ENCODE data around the gene SYNC.

The SYNC gene

DNA sequence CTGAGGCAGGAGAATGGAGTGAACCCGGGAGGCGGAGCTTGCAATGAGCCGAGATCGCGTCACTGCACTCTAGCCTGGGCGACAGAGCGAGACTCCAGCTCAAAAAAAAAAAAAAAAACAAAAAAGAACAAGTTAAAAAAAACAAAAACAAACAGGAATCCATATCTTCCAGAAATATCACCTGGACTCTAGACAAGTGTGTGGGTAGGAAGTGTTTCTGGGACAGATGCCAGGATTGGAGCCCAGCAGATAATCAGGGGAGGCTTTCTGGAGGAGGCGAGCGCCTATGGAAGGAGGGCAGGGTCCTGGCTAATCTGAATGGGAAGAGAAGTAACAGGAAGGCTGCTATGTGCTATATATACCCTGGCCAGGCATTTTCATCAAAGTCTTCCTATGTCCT is 43.6 kb upstream of the SYNC start:
- TF ChIP-seq, protein P1, sequence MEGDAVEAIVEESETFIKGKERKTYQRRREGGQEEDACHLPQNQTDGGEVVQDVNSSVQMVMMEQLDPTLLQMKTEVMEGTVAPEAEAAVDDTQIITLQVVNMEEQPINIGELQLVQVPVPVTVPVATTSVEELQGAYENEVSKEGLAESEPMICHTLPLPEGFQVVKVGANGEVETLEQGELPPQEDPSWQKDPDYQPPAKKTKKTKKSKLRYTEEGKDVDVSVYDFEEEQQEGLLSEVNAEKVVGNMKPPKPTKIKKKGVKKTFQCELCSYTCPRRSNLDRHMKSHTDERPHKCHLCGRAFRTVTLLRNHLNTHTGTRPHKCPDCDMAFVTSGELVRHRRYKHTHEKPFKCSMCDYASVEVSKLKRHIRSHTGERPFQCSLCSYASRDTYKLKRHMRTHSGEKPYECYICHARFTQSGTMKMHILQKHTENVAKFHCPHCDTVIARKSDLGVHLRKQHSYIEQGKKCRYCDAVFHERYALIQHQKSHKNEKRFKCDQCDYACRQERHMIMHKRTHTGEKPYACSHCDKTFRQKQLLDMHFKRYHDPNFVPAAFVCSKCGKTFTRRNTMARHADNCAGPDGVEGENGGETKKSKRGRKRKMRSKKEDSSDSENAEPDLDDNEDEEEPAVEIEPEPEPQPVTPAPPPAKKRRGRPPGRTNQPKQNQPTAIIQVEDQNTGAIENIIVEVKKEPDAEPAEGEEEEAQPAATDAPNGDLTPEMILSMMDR (IDR thresholded peaks at IDR 0.05; ENCODE audit: poor library complexity, severe bottlenecking), result no peak
- Histone ChIP-seq H3K4me1 (ENCODE audit: insufficient read depth, poor library complexity, severe bottlenecking) (no peaks in the 10 kb centered on the region), H3K27ac (ENCODE audit: poor library complexity, severe bottlenecking) (no peak overlapping the region), H3K9me3 (ENCODE audit: severe bottlenecking) (no peaks in the 10 kb centered on the region), H3K27me3 (ENCODE audit: insufficient read depth, poor library complexity, severe bottlenecking) (no peaks in the 10 kb centered on the region), H3K4me3 (ENCODE audit: severe bottlenecking) (no peak overlapping the region), H3K36me3 (ENCODE audit: low read depth) (peaks cover 21% of the 10 kb centered on the region)
- no peak for DNase-seq (ENCODE audit: low spot score)
- ATAC-seq (ENCODE audit: low read depth), result no peak

DNA sequence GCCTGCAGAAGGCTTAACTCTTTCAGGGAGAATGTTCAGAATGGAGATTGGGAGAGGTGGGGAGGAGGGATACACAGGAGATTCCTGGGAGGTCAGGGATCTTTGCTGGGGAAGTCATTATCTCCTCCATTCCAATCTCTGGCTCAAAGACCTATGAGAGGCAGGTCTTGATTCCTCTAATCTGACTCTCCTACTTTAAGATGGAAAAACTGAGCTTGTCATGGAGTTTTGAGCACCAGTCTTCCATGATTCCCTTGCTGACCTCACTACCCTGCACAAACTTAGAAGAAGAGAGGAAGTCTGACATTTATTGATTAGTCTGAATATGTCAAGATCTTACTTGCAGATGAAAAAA is 41.5 kb upstream of the SYNC start:
- no peak for DNase-seq (ENCODE audit: low spot score)
- TF ChIP-seq, protein P1 (IDR thresholded peaks at IDR 0.05; ENCODE audit: poor library complexity, severe bottlenecking), result no peak
- peak overlapping the region; percentile 94 for H3K27ac ChIP-seq (ENCODE audit: poor library complexity, severe bottlenecking)
- peaks cover 16% of the 10 kb centered on the region for H3K36me3 ChIP-seq (ENCODE audit: low read depth)
- ATAC-seq (ENCODE audit: low read depth), result no peak
- H3K27me3 ChIP-seq (ENCODE audit: insufficient read depth, poor library complexity, severe bottlenecking), result no peaks in the 10 kb centered on the region
- H3K4me3 ChIP-seq (ENCODE audit: severe bottlenecking), result no peak overlapping the region
- H3K4me1 ChIP-seq (ENCODE audit: insufficient read depth, poor library complexity, severe bottlenecking), result peaks cover 6% of the 10 kb centered on the region
- no peaks in the 10 kb centered on the region for H3K9me3 ChIP-seq (ENCODE audit: severe bottlenecking)

DNA sequence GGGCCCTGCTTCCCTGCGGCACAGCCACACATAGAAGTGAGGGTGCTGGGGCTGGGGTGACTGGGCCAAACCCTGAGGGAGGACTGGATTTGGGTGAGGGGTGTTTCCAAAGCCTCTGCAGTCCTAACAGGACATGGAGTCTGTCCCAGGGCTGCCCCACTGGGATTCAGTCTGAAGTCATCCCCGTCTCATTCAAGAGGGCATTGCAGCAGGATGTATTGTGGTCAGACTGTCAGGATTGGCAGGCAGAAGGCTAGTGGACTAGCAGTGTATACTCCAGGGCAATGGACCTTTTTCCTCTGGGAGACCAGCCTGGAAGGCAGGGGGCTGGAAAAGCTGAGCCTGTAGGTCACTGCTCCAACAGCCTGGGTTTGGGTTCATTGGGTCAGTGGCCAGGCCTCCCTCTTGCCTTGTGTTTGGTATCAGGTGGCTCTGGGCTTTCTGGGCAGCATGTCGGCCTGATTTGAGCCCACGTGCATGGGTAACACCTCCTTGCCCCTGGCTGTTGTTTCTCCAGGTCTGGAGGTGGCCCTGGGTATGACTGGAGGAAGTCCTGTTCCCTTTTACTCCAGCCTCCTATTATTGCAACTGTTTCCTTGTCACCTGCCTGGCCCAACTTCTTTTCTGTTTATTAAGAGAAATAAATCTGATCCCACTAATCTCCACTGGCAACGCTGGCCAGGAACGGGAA is 41.0 kb upstream of the SYNC start:
- Histone ChIP-seq H3K4me3 (ENCODE audit: severe bottlenecking) (peak overlapping the region; percentile 69), H3K36me3 (ENCODE audit: low read depth) (peaks cover 16% of the 10 kb centered on the region), H3K27ac (ENCODE audit: poor library complexity, severe bottlenecking) (peak overlapping the region; percentile 94), H3K9me3 (ENCODE audit: severe bottlenecking) (no peaks in the 10 kb centered on the region), H3K4me1 (ENCODE audit: insufficient read depth, poor library complexity, severe bottlenecking) (peaks cover 6% of the 10 kb centered on the region), H3K27me3 (ENCODE audit: insufficient read depth, poor library complexity, severe bottlenecking) (no peaks in the 10 kb centered on the region)
- ATAC-seq (ENCODE audit: low read depth) (peak; percentile 20; the same call in 1 of the 3 replicates), DNase-seq (ENCODE audit: low spot score) (no peak)
- TF ChIP-seq, protein P1 (IDR thresholded peaks at IDR 0.05; ENCODE audit: poor library complexity, severe bottlenecking), result no peak

DNA sequence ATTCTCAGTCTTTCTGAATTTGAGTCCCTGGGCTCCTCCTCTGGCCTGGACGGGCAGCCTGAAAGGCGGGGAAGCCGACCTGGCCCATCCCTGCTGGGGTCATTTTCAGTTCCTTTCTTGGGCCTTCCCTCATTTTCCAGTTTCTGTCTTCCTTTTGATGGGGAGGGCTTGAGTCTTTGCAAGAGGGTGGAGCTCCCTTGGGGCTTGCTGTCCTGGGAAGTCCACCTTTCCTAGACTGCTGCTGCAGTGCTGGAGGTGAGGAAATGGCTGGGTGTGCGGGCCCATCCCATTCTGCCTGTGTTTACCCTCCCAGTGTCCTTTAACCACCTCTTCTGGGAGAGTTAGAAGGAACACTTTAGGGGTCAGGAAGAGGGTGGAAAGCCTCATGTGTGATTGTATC is 40.4 kb upstream of the SYNC start:
- H3K27ac ChIP-seq (ENCODE audit: poor library complexity, severe bottlenecking), result peak overlapping the region; percentile 94

More for the DNA sequence above, 40.4 kb upstream of the SYNC start:
- TF ChIP-seq, protein P1 (IDR thresholded peaks at IDR 0.05; ENCODE audit: poor library complexity, severe bottlenecking), result no peak
- peak overlapping the region; percentile 69 for H3K4me3 ChIP-seq (ENCODE audit: severe bottlenecking)
- no peaks in the 10 kb centered on the region for H3K9me3 ChIP-seq (ENCODE audit: severe bottlenecking)
- DNase-seq (ENCODE audit: low spot score) (no peak), ATAC-seq (ENCODE audit: low read depth) (peak; percentile 64)
- H3K27me3 ChIP-seq (ENCODE audit: insufficient read depth, poor library complexity, severe bottlenecking), result no peaks in the 10 kb centered on the region
- H3K36me3 ChIP-seq (ENCODE audit: low read depth), result peaks cover 16% of the 10 kb centered on the region
- peaks cover 6% of the 10 kb centered on the region for H3K4me1 ChIP-seq (ENCODE audit: insufficient read depth, poor library complexity, severe bottlenecking)
